Fibroblast of villous mesenchyme (primary cell): ENCODE data around the gene MATR3. TPM values are rescaled to one million over a fixed set of nuclear protein-coding genes. Genes with fewer than 3 reads are reported as not detected.

Experiments
- DNase-seq: peaks from one replicate; pipeline ENCODE4 v3.0.0-alpha.2; 2010; ENCODE audit warnings: low read depth
- H3K4me3 ChIP-seq: 2 replicates; pipeline ENCODE4 v1.5.1; 2011; ENCODE audit warnings: low read depth, mild to moderate bottlenecking, low read length
- CTCF ChIP-seq: IDR thresholded peaks from 2 replicates; pipeline ENCODE4 v1.5.1; 2012; ENCODE audit warnings: low read depth, mild to moderate bottlenecking, low read length; ENCODE audit not compliant: insufficient read depth
- total RNA-seq: library from RNA; depleted of rRNA; stranded (reverse); fragments of >200 nt; gene quantifications from 2 replicates; pipeline ENCODE4 v1.2.3, GENCODE V29; 2012

Gene MATR3
- total RNA-seq, 1 donor: 239 TPM

DNA sequence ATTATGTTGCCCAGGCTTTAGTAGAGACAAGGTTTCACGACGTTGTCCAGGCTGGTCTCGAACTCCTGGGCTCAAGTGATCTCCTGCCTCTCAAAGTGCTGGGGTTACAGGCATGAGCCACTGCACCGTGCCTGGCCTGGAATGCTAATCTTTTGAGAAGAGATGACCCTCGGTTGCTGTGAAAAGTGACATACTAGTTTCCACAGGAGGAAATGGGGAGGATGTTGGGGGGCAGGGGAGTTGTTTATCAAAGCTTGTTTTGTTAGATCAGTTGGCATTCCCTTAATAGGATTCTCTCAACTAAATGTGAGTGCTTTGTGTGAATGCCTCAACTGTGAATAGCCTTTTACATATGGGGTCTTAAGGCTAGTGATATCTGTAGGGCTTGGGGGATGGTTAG is 16.4 kb upstream of the MATR3 start:
- H3K4me3 ChIP-seq: no peak overlapping the region
- TF ChIP-seq CTCF: no peak
- DNase-seq: no peak

DNA sequence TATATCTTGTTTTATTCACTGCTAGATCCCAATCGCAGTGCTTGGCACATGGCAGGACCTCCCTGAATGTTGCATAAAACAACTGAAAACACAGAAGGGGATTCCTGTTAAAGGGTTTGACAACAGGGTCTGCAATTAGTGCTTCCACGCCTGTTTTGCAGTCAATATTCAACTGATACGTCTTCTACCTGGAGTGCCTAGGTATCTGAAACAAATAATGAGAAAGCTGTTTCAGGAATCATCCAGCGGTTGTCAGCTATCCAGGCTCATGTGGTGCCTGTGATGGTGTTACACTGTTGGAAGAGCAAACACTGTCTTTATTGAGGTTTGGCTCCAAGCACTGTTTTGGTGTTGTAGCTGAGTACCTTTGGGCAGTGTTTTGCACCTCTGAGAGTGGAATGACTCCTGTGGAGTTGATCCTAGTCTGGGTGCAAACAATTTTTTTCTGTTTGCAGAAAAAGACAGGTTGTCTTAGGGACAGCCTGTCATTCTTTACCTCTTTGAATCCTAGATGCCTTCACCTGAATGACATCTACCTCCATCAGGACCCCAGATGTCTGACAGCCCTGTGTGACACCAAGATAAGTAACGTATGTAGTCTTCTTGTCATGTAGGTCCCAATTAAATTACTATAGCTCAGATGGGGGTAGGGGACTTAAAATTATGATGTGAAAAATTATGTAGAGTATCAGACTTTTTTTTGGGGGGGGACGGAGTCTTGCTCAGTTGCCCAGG is 14.8 kb upstream of the MATR3 start:
- no peak for DNase-seq
- H3K4me3 ChIP-seq: no peak overlapping the region
- TF ChIP-seq CTCF: no peak

DNA sequence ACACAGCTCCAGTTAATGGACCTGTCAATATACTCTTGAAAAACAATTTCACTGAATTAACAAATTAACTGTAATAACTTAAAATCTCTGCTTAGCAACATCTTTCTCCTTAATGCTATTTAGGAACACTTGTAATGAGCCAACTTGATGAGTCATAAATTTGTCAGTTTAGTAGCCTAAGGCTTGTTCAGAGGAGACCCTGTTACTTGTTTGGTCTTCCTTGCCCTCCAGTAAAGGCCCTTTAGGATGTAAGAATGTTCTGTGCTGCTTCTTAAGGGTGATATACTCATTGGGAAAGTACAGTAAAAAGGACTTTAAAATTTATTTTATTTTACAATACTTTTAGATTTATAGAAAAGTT is 11.4 kb upstream of the MATR3 start:
- DNase-seq: peak; percentile 43
- no peak for TF ChIP-seq CTCF
- H3K4me3 ChIP-seq: no peak overlapping the region

GRCh38 chr5:139283252-139284166 is 10.0 kb upstream of the MATR3 start:
- DNase-seq: no peak
- no peak overlapping the region for H3K4me3 ChIP-seq
- no peak for TF ChIP-seq CTCF

GRCh38 chr5:139284295-139284694 is 9.2 kb upstream of the MATR3 start:
- no peak for DNase-seq
- H3K4me3 ChIP-seq: no peak overlapping the region
- no peak for TF ChIP-seq CTCF

GRCh38 chr5:139285651-139286392 is 7.7 kb upstream of the MATR3 start:
- DNase-seq: no peak
- no peak for TF ChIP-seq CTCF
- H3K4me3 ChIP-seq: no peak overlapping the region
